ENCODE data around the gene P3R3URF. TPM values are rescaled to one million over a fixed set of nuclear protein-coding genes. Genes with fewer than 3 reads are reported as not detected.
A peak's percentile ranks its signal among the peaks of the same experiment; 100 is the strongest.

Gene P3R3URF
- total RNA-seq, 1 donor from 2014 or later = not detected

DNA sequence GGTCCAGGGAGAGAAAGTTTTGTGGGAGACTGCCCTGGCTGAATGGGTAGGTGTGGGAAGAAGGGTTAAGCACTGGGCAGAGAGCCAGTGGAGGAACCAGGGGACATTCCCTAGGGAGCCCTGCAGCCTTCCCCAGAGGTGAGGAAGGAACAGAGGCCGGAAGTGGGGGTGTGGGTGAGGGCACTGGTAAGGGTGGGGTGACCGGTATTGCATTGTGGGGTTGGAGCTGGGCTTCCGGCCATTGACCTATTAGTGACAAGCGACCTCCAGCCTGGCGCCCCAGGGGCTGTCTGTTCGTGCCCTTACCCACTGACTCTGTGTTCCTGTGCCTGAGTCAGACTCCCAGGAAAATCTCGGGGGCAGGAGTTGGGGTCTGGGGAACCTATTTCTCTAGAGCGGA, 4.9 kb downstream of the P3R3URF start:
- Histone ChIP-seq H3K36me3 (no peaks in the 10 kb centered on the region), H3K27ac (no peak overlapping the region), H3K27me3 (no peaks in the 10 kb centered on the region), H3K4me1 (peaks cover 3 to 20% of the 10 kb centered on the region in 2 donors), H3K9me3 (no peaks in the 10 kb centered on the region), H3K4me3 (no peak overlapping the region)
- DNase-seq (ENCODE audit: low spot score in 2 of 2) = no peak
- TF ChIP-seq, protein P1, sequence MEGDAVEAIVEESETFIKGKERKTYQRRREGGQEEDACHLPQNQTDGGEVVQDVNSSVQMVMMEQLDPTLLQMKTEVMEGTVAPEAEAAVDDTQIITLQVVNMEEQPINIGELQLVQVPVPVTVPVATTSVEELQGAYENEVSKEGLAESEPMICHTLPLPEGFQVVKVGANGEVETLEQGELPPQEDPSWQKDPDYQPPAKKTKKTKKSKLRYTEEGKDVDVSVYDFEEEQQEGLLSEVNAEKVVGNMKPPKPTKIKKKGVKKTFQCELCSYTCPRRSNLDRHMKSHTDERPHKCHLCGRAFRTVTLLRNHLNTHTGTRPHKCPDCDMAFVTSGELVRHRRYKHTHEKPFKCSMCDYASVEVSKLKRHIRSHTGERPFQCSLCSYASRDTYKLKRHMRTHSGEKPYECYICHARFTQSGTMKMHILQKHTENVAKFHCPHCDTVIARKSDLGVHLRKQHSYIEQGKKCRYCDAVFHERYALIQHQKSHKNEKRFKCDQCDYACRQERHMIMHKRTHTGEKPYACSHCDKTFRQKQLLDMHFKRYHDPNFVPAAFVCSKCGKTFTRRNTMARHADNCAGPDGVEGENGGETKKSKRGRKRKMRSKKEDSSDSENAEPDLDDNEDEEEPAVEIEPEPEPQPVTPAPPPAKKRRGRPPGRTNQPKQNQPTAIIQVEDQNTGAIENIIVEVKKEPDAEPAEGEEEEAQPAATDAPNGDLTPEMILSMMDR (IDR thresholded peaks at IDR 0.05) = no peak
- intact Hi-C loops (cut with DNase I) = loop anchor here (10.0 kb wide), 1 partner anchor 487 kb away; the partner anchor contains the start of genes GPBP1L1 and TMEM69

DNA sequence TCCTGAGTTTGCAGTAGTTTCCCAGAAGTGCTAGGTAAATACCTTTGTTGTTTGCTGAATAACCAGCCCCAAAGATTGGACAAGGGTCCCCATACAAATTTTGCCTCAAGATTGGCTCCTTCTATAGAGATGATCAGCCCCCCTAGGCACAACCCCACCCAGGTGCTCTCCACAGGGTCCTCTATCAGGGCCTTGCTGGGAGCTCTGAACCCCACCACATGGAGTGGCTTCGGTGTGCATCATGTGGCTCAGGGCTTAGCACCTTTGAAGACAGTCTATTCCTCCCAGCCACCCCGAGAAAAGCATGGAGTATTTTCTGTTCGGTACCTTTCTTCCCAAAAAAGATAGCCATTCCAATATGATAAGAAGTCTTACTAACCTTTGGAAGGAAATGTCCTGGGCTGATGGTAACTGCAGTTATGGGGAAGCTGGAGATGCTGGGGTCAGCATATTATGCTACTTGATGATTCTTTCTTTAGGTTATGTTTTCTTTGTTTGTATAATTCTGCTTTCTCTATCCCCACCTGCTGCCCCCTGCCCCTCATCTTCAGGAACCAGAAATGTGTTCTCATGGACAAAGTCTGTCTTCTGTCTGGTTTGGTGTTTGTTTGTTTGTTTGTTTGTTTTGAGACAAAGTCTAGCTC, 6.4 kb downstream of the P3R3URF start:
- no peak overlapping the region for H3K4me3 ChIP-seq
- no peaks in the 10 kb centered on the region for H3K27me3 ChIP-seq
- intact Hi-C loops (cut with DNase I) = loop anchor here (10.0 kb wide), 1 partner anchor 485 kb away; the partner anchor contains the start of genes GPBP1L1 and TMEM69
- H3K27ac ChIP-seq = no peak overlapping the region
- H3K36me3 ChIP-seq = no peaks in the 10 kb centered on the region
- TF ChIP-seq, protein P1 (IDR thresholded peaks at IDR 0.05) = no peak
- peaks cover 1 to 20% of the 10 kb centered on the region in 2 donors for H3K4me1 ChIP-seq
- no peaks in the 10 kb centered on the region for H3K9me3 ChIP-seq
- DNase-seq (ENCODE audit: low spot score in 2 of 2) = no peak

DNA sequence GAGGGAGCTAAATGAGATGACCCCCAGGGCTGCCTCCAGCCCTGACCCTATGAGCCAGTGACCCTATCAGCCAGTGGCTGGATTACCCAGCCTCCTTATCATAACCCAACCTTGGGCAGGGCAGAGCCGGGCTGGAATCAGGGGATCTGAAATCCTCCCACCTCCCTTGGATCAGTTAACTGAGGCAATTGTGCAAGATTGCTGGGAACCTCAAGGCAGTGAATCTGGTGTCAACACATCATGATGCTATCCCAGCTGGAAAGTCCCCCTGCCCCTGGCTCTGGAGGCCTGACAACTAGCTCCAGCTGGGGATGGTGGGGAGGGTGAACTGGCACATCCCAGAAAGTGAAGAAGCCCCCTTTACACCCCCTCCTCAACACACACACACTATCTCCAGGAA, 7.8 kb downstream of the P3R3URF start:
- Histone ChIP-seq H3K4me1 (peaks cover 0 to 10% of the 10 kb centered on the region in 2 donors), H3K9me3 (no peaks in the 10 kb centered on the region), H3K27me3 (no peaks in the 10 kb centered on the region), H3K27ac (no peak overlapping the region), H3K36me3 (no peaks in the 10 kb centered on the region), H3K4me3 (no peak overlapping the region)
- TF ChIP-seq, protein P1 (IDR thresholded peaks at IDR 0.05) = no peak
- intact Hi-C loops (cut with DNase I) = no loop called here
- no peak for DNase-seq (ENCODE audit: low spot score in 2 of 2)

DNA sequence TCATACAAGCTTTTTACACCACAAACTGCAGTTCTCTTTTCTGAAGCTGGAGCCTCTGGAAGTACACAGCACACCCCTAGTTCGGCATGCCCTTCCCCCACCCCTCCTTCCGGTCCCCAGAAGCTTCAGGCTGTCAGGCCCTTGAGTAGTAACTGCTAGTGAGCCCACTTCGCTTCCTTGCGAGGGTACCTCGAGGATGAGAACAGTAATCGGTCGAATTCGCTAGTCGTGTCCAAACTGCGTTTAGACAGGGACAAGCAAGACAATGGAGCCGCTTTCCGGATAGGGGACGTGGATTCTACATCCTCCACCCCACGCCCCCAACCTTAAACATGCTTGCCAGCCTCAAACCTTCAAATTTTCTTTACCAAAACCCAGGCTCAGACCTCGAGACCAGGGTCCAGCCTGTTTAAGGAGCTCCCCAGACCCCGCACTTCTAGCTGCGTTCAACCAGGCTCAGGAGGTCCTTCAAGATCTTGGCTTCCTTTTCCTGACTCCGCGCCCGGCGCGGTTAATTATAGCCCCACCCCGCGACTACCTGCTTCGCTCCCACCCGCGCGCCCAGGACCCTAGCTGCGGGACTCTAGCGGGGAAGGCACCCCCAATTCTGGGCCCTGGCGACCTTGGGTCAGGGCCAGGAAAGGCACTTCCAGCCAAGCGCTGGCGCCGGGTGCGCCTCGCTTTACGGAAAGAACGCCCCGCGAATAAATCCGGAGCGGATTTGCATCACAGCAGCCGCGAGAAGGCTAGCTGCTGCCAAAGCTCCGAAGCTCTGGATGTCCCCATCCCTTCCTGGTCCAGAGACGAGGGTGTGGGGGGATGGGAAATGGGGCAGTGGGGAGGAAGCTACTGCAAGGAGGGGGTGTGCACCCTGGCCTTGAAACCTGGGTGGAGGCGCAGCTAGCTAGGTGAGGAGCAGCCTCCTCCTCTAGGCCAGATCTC, 9.5 kb downstream of the P3R3URF start:
- intact Hi-C loops (cut with DNase I) = no loop called here
- no peaks in the 10 kb centered on the region for H3K9me3 ChIP-seq
- H3K27me3 ChIP-seq = no peaks in the 10 kb centered on the region
- H3K36me3 ChIP-seq = no peaks in the 10 kb centered on the region
- DNase-seq (ENCODE audit: low spot score in 2 of 2) = peak in 1 of 2 donors; percentile 73
- peak overlapping the region; percentile 63 to 71 for H3K4me3 ChIP-seq
- TF ChIP-seq, protein P1 (IDR thresholded peaks at IDR 0.05) = no peak
- peak overlapping the region in 1 of 2 donors; percentile 60 for H3K27ac ChIP-seq
- H3K4me1 ChIP-seq = peaks cover 0 to 7% of the 10 kb centered on the region in 2 donors

DNA sequence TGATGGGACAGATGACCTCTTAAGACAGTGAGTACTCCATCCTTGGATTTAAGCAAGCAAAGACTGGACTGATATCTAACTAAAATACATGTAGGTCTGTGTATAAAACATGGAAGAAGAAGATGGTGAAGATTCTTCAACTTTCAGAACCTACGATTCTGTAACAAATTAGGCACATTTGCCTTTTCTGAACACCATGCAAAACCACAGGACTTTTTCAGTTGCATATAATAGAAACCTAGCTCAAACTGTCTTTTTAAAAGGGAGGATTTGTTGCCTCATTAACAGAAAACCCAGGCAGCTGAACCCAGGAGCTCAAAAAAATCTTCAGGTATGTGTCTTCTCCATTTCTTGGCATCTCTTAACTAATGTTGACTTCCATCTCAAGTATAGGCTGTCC, 16.1 kb downstream of the P3R3URF start:
- Histone ChIP-seq H3K27me3 (no peaks in the 10 kb centered on the region), H3K4me1 (no peaks in the 10 kb centered on the region), H3K27ac (no peak overlapping the region), H3K4me3 (no peak overlapping the region), H3K9me3 (no peaks in the 10 kb centered on the region), H3K36me3 (no peaks in the 10 kb centered on the region)
- TF ChIP-seq, protein P1 (IDR thresholded peaks at IDR 0.05) = no peak
- intact Hi-C loops (cut with DNase I) = no loop called here
- DNase-seq (ENCODE audit: low spot score in 2 of 2) = no peak
